OCI-LY1 (cell line): ENCODE data around the gene ITPK1.

ENCODE experiments used
- H2AFZ ChIP-seq: fragments of 200-600 bp; sonication (generic), shearing (Covaris generic); 2 replicates; pipeline ENCODE4 v1.6.0; 2014; ENCODE audit warnings: antibody characterized with exemption, mild to moderate bottlenecking, low read length
- H3F3A ChIP-seq: fragments of 200-600 bp; sonication (generic), shearing (Covaris generic); 2 replicates; pipeline ENCODE4 v1.6.0; 2014; ENCODE audit warnings: mild to moderate bottlenecking, antibody characterized with exemption, low read length, moderate library complexity; ENCODE audit not compliant: insufficient read depth
- H3K27ac ChIP-seq: fragments of 200-600 bp; sonication (generic); 2 replicates; pipeline ENCODE4 v1.5.1; 2014; ENCODE audit warnings: low read length, mixed run types, mild to moderate bottlenecking, low read depth; ENCODE audit not compliant: poor library complexity, severe bottlenecking
- H3K27me3 ChIP-seq: fragments of 200-600 bp; sonication (generic); 2 replicates; pipeline ENCODE4 v1.6.0; 2014; ENCODE audit warnings: antibody characterized with exemption, mild to moderate bottlenecking, low read length, moderate library complexity; ENCODE audit not compliant: insufficient read depth
- H3K36me3 ChIP-seq: fragments of 200-600 bp; sonication (generic); 2 replicates; pipeline ENCODE4 v1.6.1; 2014; ENCODE audit warnings: mild to moderate bottlenecking, antibody characterized with exemption, low read length, moderate library complexity, mixed read lengths; ENCODE audit not compliant: insufficient read depth
- H3K4me1 ChIP-seq: fragments of 200-600 bp; sonication (generic); 2 replicates; pipeline ENCODE4 v1.5.1; 2014; ENCODE audit warnings: mild to moderate bottlenecking, low read length, moderate library complexity; ENCODE audit not compliant: insufficient read depth, severe bottlenecking
- H3K4me2 ChIP-seq: fragments of 200-600 bp; sonication (generic), shearing (Covaris generic); 2 replicates; pipeline ENCODE4 v1.6.1; 2014; ENCODE audit warnings: low read length
- H3K4me3 ChIP-seq: fragments of 200-600 bp; sonication (generic); 2 replicates; pipeline ENCODE4 v1.5.1; 2014; ENCODE audit warnings: low read length, low read depth, mild to moderate bottlenecking, mixed read lengths; ENCODE audit not compliant: poor library complexity, severe bottlenecking
- H3K79me2 ChIP-seq: fragments of 200-600 bp; shearing (Covaris generic); 2 replicates; pipeline ENCODE4 v1.6.1; 2016; ENCODE audit warnings: mixed run types, low read length, mixed read lengths; ENCODE audit not compliant: insufficient read depth
- H3K9ac ChIP-seq: fragments of 200-600 bp; sonication (generic), shearing (Covaris generic); 2 replicates; pipeline ENCODE4 v1.6.1; 2014; ENCODE audit warnings: mild to moderate bottlenecking, low read length, mixed read lengths
- H3K9me2 ChIP-seq: fragments of 200-600 bp; sonication (generic), shearing (Covaris generic); 2 replicates; pipeline ENCODE4 v1.6.1; 2014; ENCODE audit warnings: low read depth, mild to moderate bottlenecking, low read length, mixed read lengths
- H3K9me3 ChIP-seq: fragments of 200-600 bp; shearing (Covaris generic); 2 replicates; pipeline ENCODE4 v1.6.1; 2014; ENCODE audit warnings: low read length, mixed read lengths
- H4K20me1 ChIP-seq: fragments of 200-600 bp; sonication (generic), shearing (Covaris generic); 2 replicates; pipeline ENCODE4 v1.6.0; 2016; ENCODE audit warnings: mild to moderate bottlenecking, low read length; ENCODE audit not compliant: insufficient read depth
- CTCF ChIP-seq: fragments of 200-600 bp; sonication (generic), shearing (Covaris generic); IDR thresholded peaks from 2 replicates; pipeline ENCODE4 v1.5.1; 2017; ENCODE audit warnings: mild to moderate bottlenecking, antibody characterized with exemption, low read length, moderate library complexity, mixed read lengths
- EZH2 ChIP-seq: fragments of 200-600 bp; sonication (generic), shearing (Covaris generic); IDR thresholded peaks from 2 replicates; pipeline ENCODE4 v1.8.0; 2017; ENCODE audit warnings: borderline replicate concordance, mixed run types, mild to moderate bottlenecking, antibody characterized with exemption, low read length, moderate library complexity, mixed read lengths

The ITPK1 gene

GRCh38 chr14:93015505-93015904, 100.2 kb downstream of the ITPK1 start:
- no peaks in the 10 kb centered on the region for H3K79me2 ChIP-seq
- H2AFZ ChIP-seq = no peak overlapping the region
- H4K20me1 ChIP-seq = no peaks in the 10 kb centered on the region
- H3K9me3 ChIP-seq = no peaks in the 10 kb centered on the region
- TF ChIP-seq CTCF (no peak), EZH2 (no peak)
- H3K4me1 ChIP-seq = no peaks in the 10 kb centered on the region
- H3K36me3 ChIP-seq = no peaks in the 10 kb centered on the region
- no peaks in the 10 kb centered on the region for H3F3A ChIP-seq
- H3K27ac ChIP-seq = no peak overlapping the region
- H3K4me3 ChIP-seq = no peak overlapping the region
- H3K27me3 ChIP-seq = no peaks in the 10 kb centered on the region
- H3K9ac ChIP-seq = no peak overlapping the region
- no peak overlapping the region for H3K4me2 ChIP-seq
- no peaks in the 10 kb centered on the region for H3K9me2 ChIP-seq

GRCh38 chr14:93015064-93015463, 100.7 kb downstream of the ITPK1 start:
- H3K27me3 ChIP-seq = no peaks in the 10 kb centered on the region
- no peak overlapping the region for H3K9ac ChIP-seq
- H4K20me1 ChIP-seq = no peaks in the 10 kb centered on the region
- H3K79me2 ChIP-seq = no peaks in the 10 kb centered on the region
- no peaks in the 10 kb centered on the region for H3K36me3 ChIP-seq
- H3K27ac ChIP-seq = no peak overlapping the region
- no peak overlapping the region for H2AFZ ChIP-seq
- H3K4me2 ChIP-seq = no peak overlapping the region
- H3F3A ChIP-seq = no peaks in the 10 kb centered on the region
- no peaks in the 10 kb centered on the region for H3K9me2 ChIP-seq
- H3K4me3 ChIP-seq = no peak overlapping the region
- TF ChIP-seq EZH2 = no peak
- TF ChIP-seq CTCF = no peak
- no peaks in the 10 kb centered on the region for H3K4me1 ChIP-seq
- no peaks in the 10 kb centered on the region for H3K9me3 ChIP-seq

- H3K79me2 ChIP-seq = no peaks in the 10 kb centered on the region
- H3K36me3 ChIP-seq = no peaks in the 10 kb centered on the region
- no peaks in the 10 kb centered on the region for H3K9me2 ChIP-seq
- no peaks in the 10 kb centered on the region for H4K20me1 ChIP-seq
- no peaks in the 10 kb centered on the region for H3K27me3 ChIP-seq
- H3K9ac ChIP-seq = no peak overlapping the region
- no peak overlapping the region for H3K27ac ChIP-seq
- no peak overlapping the region for H2AFZ ChIP-seq
- no peaks in the 10 kb centered on the region for H3K4me1 ChIP-seq
- no peak overlapping the region for H3K4me3 ChIP-seq
- TF ChIP-seq EZH2 (no peak), CTCF (no peak)
- no peak overlapping the region for H3K4me2 ChIP-seq
- H3K9me3 ChIP-seq = no peaks in the 10 kb centered on the region
- no peaks in the 10 kb centered on the region for H3F3A ChIP-seq
These were observed 101.4 kb downstream of the ITPK1 start for GRCh38 chr14:93014058-93015023.
